GM19468 (cell line): Measurements from ENCODE around the gene XPC.

Experiments
- ATAC-seq: cut with Tn5 transposase; IDR thresholded peaks from one replicate; pipeline ENCODE4 v1.9.1; 2021; ENCODE audit warnings: mild to moderate bottlenecking, moderate library complexity, moderate number of reproducible peaks; ENCODE audit not compliant: unreplicated experiment; ENCODE audit errors: extremely low read depth

The XPC gene

DNA sequence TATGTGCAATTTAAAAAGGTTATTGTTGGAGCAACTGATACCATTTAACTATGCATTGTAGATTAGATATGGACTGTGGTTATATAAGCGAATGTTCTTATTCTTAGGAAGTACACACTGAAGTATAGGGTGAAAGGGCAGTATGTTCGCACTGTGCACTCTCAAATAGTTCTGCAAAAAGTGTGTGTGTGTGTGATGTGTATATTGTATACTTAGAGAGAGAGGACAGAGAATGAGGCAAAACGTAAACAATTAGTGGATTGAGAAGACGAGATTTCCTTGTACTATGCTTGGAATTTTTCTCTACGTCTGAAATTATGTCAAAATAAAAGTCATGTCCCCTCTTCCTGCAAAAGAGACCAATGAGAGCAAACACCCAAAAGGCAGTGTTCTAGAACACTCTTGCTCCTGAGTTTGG lies 30.6 kb upstream of the XPC start:
- no peak for ATAC-seq

DNA sequence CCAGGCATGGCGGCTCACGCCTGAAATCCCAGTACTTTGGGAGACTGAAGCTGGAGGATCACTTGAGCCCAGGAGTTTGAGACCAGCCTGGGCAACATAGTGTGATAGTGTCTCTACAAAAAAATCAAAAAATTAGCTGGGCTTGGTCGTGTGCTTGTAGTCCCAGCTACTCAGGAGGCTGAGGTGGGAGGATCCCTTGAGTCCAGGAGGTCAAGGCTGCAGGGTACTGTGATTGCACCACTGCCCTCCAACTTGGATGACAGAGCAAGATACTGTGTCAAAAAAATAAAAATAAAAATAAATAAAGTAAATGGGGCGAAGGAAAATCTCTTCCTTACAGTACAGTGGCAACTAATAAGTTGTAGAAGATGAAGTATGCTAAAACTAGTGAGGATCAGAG lies 29.8 kb upstream of the XPC start:
- no peak for ATAC-seq

DNA sequence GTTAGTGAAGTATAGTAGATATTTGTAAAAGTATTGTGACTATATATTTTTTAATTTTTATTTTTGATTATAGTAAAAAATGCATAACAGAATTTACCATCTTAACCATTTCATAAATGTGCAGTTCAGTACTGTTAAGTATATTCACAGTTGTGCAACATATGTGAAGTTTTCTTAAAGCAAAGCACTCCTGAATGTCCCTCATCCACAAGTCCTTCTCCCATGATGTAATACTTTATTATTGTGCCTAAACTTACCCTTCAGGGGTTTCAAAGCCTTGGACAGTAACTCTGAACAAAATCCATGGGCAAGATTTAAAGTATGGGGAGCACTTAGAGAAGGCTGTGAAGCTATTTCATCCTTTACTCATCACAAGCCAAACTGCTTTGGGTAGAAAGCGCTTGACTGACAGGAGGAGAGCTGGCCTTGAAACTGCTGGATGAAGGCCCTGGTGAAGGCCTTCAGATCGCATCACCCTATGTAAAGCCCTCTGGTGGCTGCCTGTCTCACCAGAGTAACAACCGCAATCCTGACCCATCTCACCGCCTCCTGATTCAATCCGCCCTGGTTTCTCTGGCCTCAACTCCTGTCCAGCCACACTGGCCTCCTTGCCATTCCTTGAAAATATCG lies 28.3 kb upstream of the XPC start:
- no peak for ATAC-seq

DNA sequence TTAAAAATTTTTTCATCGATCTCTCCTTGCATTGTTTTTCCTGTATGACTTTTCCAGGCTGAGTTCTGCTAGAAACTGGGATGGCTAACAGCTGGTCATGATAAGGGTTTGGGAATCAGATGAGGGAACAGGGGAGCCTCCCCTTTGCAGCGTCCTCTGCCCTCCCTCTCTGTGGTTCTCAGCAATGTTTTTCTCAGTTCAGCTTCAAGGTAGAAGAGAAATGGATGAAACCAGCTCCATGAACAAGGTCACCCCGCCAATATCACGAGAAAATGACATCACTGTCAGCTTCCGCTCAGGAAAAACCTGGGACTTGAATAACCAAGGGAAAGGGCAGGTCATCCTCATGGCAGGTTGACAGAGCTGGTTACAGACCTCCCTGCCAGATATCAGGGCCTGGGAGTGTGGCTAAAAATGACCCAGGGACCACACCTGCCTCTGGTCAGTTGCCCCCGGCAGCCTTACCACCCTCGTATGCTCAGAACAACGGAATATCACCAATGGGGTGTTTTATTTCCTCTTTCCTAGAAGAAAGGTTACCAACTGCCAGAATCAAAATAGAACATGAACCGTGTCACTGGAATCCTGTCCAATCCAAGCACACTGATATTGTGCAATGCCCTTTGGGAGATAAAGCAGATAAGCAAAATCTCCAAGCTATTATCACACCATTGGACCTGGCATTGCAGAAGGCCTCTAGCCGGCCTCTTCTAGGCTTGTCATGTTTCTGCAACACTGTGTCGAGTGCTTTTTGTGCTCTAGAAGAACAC lies 26.3 kb upstream of the XPC start:
- ATAC-seq, result no peak

DNA sequence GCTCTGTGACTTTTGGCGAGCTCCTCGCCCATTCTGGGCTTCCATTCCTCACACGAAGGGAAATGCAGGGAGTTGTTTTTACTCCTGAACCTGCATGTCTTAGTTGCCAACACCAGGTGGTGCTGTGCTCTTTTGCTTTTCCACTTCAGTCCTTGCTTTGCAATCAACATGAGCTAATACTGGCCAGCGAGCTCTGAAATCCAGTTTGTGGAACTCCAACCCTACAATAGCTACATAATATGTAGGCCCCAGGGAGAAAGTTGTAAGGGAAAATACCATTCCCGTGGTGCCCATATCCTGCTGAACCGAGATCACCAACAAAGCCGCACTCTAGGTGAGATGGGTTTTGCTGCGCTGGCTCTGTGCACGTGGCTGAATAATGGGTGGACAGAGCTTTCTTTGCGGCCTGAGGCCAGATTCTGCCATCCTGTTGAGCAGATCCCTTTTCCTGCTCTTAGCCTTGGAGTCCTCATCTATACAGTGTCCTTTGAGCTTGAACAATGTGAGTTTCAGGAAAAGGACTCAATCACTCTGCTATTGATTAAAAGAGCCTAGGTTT lies 25.2 kb upstream of the XPC start:
- ATAC-seq, result no peak

DNA sequence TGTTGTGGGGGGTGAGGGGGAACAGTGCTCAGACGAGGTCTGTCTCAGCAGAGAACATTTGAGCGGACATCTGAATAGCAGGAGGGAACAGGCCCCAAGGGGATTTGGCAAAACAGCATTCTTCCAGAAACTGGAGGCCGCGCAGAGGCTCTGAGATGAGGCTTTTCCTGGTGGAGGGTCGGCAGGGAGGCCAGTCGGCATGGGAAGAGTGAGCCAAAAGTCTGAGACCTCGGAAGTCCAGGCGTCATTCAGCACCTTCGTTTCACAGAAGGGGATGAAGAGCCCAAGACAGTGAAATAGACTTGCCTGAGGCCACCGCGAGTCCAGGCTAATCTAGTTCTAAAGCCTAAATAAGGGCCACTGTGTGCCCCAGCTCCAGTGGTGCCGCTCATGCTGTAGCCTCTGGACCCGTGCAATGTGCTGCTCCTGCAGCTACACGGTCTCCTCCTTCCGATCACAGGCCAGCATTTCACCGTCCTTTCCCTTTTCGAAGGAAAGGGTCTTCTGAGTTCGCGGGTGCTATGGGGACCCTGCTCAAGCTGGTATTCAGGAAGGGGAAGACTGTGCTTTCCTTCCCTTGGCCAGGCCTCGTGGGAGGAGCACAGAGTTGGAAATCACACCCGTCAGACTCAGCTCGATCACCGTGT lies 24.6 kb upstream of the XPC start:
- no peak for ATAC-seq

DNA sequence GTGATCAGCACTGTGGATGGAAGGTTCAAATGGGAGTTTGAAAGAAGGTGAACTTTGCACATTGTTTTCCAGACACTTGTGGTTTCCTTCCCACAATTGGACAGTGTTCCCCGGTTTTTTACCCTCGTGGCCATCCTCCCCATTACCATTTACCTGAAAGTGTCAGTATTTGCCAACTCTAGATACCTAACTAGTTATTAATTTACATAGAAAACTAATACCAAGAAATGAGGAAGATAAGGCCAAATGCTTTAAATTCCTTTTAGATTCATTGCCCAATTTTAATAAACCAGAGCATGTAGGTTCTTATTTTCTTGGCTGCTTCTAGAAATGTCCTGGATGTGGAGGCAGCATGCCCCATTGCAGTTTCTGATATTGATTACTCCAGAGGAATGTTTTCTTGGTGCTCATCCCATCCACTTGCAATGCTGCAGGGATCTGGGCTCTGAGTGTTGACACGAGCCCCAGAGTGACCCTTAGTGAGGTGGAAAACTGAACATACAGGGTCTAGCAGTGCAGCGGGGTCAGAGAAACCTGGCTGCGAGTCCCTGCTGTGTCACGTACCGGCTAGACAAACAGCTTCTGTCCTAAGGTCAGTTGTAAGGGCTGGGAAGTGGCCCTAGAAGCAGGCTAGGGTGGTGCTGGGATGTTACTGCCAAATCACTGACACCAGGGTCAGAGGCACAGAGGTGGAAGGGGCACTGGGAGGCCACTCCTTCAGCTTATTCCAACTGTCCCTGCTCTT lies 23.7 kb upstream of the XPC start:
- no peak for ATAC-seq

DNA sequence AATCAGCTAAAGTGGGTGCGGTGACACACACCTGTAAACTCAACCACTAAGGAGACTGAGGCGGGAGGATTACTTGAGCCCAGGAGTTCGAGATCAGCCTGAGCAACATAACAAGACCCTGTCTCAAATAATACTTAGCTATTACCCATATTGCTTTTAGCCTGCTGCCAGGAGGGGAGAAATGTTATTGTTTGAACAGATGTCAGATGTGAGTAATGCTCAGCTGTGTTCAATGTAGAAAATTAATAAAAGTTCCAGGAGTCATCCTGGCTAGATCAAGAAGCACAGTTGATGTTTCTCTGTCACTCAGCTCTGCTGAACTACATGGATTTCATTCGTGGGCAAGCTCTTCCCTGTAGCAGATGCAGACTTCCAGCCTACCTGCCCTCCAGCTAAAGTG lies 22.4 kb upstream of the XPC start:
- ATAC-seq, result no peak

DNA sequence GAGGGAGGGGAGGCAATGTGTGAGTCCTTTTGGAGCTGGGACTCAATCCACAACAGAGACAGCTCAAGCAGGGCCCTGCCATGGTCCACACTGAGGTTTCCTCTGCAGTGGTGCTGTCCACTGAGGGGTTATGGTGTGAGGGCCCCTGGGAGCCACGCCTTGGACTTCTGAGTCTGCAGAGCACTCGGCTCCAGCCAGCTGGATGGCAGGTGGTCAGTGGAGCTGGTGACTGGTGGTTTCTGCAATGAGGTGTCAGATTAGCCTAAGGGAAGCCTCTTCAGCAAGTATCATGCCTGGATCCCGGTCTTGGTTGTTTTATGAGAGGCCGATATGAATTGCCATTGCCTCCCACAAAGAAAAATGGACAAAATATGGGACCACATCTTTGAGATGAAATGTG lies 21.9 kb upstream of the XPC start:
- ATAC-seq, result no peak

DNA sequence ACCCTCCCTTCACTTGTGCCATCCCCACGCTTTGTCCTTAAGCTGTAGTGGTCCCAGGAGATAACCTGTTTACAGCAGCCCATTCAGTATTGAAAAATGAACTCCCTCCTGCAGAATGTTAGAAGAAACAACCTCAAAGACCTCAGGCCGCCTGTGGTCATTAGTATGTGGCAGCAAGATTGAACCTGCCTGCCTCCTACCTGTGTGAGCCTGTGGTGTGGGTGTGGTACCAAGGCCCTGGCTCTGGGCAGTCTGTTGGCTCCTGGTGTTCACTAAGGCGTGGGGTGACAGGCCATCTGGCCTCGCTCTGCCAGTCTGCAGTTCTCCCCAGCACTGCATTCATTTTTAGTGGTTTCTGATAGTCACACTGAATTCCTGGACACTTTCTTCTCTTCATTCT lies 21.2 kb upstream of the XPC start:
- no peak for ATAC-seq

DNA sequence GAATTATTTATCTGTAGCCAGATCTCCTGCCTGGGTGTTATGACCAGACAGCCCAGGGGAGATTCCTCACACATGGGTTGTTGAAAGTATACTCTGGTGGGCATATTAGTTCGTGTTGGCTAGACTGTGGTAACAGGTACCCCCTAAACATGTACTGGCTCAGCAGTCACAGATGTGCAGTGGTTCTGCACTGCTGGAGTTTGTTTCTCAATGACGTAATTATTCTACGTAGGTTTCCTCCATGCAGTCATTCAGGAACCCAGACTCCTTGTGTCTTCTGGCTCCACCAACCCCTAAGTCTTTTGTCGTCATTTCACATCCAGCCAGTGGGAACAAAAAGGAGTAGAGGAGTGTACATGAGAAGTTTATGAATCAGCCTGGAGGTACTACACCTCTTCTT lies 16.5 kb upstream of the XPC start:
- ATAC-seq, result no peak

DNA sequence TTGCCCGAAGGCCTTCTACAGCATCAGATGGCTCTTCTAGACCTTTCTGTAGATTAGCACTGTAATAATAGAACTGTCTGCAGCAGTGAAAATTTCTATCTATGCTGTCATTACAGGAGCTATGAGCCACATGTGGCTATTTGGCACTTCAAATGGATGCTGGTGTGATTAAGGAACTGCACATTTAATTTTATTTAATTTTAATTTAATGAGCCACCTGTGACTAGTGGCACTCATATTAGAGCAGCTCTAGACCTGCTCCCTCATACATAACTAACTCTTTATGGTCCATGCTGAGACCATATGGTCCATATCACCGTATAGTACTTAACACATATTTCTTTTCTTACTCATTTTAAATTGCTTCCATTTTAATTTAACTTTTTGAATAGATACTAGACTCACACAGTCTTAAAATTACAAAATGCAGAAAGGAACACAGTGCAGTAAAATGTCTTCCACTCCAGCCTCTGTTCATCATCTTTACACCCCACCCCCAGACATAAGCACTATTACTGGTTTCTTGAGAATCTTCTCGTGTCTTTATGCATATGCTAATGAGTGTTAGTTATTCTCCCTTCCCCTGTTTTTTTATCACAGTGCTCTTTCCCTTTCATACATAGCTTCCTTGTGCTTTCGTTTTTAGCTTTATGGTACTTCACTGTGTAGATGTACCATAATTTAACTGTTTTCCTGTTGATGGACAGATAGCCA lies 9.8 kb upstream of the XPC start:
- no peak for ATAC-seq

DNA sequence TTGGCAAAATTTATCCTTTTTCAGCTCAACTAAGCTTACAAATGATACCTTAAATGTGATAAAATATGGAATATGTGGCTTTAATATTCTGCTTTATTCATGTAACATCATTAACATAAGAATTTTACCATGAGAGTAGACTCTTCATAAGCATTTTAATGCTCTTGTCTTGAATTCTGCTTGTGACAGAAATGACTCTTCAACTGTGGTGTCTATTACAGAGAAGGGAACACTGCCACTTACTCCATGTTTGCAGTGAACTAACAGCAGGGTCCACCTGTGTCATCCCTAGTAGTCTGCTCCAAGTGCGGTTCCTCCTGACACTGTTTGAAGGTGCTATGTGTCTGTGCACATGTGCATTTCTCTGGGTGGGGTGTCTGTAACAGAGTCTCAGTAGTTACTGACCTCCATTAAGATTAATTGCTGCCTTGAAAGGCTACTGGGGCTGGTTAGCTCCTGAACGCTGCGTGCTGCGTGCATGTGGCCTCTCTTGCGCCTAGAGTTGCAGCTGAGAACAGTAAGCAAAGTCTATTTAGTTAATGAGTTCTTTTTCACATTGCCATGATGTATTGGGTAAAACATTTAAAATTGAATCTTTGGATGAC lies 8.6 kb upstream of the XPC start:
- no peak for ATAC-seq

DNA sequence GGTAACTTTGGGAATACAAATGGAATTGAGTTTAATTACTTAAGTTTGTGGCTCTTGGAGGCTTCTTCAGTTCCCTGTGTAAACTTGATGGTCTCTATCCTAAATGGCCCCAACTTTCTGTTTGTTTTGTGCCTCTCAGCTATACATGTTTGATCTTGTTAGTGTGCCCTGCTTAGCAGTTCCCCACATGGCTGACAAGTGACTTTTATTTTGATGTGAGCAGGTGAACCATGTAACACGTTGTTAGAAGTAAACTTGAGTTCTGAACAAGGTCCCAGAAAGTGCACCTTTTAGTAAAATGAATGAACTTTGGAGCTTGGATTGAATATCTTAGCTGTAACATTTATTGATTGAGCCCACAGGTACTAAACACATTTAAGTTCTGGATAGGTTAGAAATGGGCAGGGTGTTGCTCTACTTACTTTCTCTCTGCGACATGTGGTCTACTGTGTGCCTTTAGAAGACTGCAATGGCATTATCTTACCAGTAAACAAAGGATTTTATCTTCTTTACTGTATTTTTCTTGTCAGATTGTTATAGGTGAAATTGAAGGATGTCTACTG lies 4.7 kb upstream of the XPC start:
- no peak for ATAC-seq

DNA sequence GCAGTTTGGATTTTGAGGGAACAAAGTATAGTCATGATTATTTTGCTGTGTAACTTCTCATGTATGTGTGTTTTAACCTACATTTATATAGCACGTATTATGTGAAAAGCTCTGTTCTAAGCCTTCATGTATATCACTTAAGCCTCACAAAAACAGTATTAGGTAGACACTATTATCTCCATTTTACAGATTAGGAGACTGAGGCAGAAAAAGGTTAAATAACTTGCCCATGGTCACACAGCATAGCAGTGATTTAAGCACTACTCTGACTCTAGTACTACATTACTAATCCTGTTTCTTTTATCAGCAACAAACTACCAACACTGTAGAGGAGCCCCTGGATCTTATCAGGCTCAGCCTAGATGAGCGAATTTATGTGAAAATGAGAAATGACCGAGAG lies 2.9 kb upstream of the XPC start:
- no peak for ATAC-seq

DNA sequence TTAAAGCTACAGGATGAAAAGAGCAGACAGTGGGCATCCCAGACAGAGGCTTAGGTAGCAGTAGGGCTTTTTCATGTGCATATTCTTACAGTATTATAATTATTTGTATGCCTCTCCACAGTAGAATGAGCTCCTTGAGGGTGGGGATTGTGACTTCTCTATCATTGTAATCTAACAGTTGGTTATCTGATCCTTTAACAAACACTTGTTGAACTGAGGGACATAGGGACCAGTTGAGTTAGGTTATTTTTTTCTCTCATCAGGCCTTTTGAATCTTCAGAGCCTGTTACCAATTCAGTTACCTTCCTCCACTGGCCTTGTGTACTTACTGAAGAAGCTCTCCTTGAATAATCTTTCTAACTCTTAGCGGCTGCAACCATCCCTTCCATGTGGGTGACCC lies 1.4 kb upstream of the XPC start:
- ATAC-seq, result no peak

DNA sequence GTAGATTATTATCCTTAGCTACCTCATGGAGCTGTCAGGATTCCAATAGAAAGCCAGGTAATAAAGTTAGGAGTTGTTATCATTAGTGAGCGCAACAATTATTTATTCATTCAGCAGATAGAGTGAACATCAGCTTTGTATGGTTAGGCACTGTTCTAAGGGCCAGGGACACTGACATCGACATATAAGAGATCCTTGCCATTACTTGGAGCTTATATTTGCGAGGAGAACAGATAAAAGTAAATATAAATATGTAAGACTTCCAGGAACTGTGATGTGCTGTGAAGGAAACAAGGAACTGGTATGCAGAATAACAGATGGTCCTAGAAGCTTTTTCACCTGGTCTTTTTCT lies 689 bp upstream of the XPC start:
- ATAC-seq, result no peak

DNA sequence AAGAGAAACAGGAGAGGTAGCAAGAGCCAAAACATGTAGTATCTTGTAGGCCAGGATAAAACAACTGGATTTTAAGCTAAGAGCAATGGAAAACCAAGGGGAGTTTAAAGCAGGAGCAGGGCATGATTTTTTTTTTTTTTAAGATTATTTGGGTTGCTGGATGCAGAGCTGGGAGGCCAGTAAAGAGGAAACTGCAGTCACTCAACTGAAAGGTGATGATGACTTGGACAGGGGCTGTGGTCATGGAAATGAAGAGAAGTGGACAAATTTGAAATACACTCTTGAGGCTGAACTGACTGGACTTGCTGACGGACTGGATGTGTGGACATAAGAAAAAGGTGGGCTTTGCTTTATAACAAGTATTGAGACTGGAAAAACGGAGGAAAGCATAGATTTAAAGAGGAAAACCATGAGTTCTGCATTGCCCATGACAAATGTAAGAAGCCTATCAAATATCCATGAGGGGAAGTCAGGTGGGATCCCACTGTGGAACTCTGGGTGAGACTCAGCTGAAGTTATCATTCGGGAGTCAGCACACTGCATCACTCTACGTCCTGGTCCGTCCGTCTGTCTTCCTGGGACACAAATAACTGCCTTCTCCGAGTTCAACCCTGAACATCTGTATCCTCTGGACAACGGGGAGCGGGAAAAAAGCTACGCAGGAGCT lies 688 bp downstream of the XPC start:
- no peak for ATAC-seq
